Right lobe of liver (tissue), 6 donors: ENCODE data around the gene LGALS16. TPM values are rescaled to one million over a fixed set of nuclear protein-coding genes. Genes with fewer than 3 reads are reported as not detected.

Source experiments
- ATAC-seq, 4 donors: fragments of 200-7000 bp; cut with Tn5 transposase; one replicate each; pipeline ENCODE4 v1.9.1; 2020; ENCODE audit warnings: mild to moderate bottlenecking in 4 of 4, moderate library complexity in 4 of 4
- DNase-seq, 3 donors: peaks; one replicate each; pipeline ENCODE4 v3.0.0-alpha.2; 2020
- H3K27ac ChIP-seq, 3 donors: fragments of 200-600 bp; one replicate each; pipeline ENCODE4 v1.8.0; 2022
- H3K27me3 ChIP-seq, 2 donors: fragments of 200-600 bp; one replicate each; pipeline ENCODE4 v1.8.0; 2022
- H3K36me3 ChIP-seq, 4 donors: fragments of 200-600 bp; sonication (generic) in 1 of 4; one replicate each; pipeline versions ENCODE4 v1.5.1 to v1.8.0; 2017 to 2022; ENCODE audit warnings: control low read depth in 1 of 4
- H3K4me1 ChIP-seq, 4 donors: fragments of 200-600 bp; sonication (generic) in 1 of 4; one replicate each; pipeline versions ENCODE4 v1.5.1 to v1.8.0; 2017 to 2022; ENCODE audit warnings: control low read depth in 1 of 4
- H3K4me3 ChIP-seq, 3 donors: fragments of 200-600 bp; one replicate each; pipeline ENCODE4 v1.8.0; 2022
- H3K9me3 ChIP-seq, 4 donors: fragments of 200-600 bp; sonication (generic) in 1 of 4; one replicate each; pipeline versions ENCODE4 v1.5.1 to v1.8.0; 2017 to 2022; ENCODE audit warnings: control low read depth in 1 of 4
- POLR2A ChIP-seq: fragments of 450-650 bp; IDR thresholded peaks from one replicate; pipeline ENCODE4 v1.6.1; 2017; ENCODE audit warnings: antibody characterized with exemption, mild to moderate bottlenecking
- WGBS: methylation state at CpG from one replicate; pipeline ENCODE4 v1.1.6; 2018; ENCODE audit warnings: low coverage, low lambda C conversion rate; ENCODE audit not compliant: insufficient coverage; ENCODE audit errors: missing lambda C conversion rate; 5-methylcytosine and 5-hydroxymethylcytosine counted together
- intact Hi-C, 2 donors: fragments of 100-400 bp; cut with DNase I; formaldehyde crosslinking; loops; one replicate each; pipeline versions ENCODE4 v1.11.2 to v1.14.1; 2022
- total RNA-seq, 6 experiments: library from RNA; depleted of rRNA in 2 of 6; stranded (reverse); fragments of >200 nt in 2 of 6; fragmentation: NEBNext Ultra II Directional in 3 of 6; extraction: Animal tissue kit (Norgen Biotek cat#: 25700) in 3 of 6; gene quantifications; one replicate each; pipeline versions ENCODE4 v1.1.0 to v1.2.4, GENCODE V29; 2016 to 2023
- TF ChIP-seq, protein P1 (sequence below), 4 donors: fragments of 200-600 bp in 3 of 4; fragments of 450-650 bp in 1 of 4; IDR thresholded peaks; one replicate each; pipeline versions ENCODE4 v1.5.1 to v1.8.0; 2016 to 2022; ENCODE audit warnings: antibody characterized with exemption in 4 of 4, mild to moderate bottlenecking in 2 of 4
- donor health status: DM: no; HTN: yes; CAD: no.
- donor health status: DM: no; HTN: no; CAD: no.
- donor health status: DM: no; HTN: no; CAD: no.
- donor health status: DM: no; HTN: yes; CAD: no.
- donor health status: DM: no; HTN: yes; CAD: no.

The LGALS16 gene
- total RNA-seq, 6 experiments from 2014 or later: not detected

GRCh38 chr19:39692822-39693221, 37.1 kb downstream of the LGALS16 start:
- no peak for ATAC-seq
- no peak for DNase-seq
- no peaks in the 10 kb centered on the region for H3K9me3 ChIP-seq
- 50% methylated on average over 1 of the region's 1 CpG for WGBS
- H3K27me3 ChIP-seq: no peaks in the 10 kb centered on the region
- H3K36me3 ChIP-seq: no peaks in the 10 kb centered on the region
- H3K4me3 ChIP-seq: no peak overlapping the region
- H3K4me1 ChIP-seq: no peaks in the 10 kb centered on the region
- no peak for TF ChIP-seq POLR2A
- TF ChIP-seq, protein P1, sequence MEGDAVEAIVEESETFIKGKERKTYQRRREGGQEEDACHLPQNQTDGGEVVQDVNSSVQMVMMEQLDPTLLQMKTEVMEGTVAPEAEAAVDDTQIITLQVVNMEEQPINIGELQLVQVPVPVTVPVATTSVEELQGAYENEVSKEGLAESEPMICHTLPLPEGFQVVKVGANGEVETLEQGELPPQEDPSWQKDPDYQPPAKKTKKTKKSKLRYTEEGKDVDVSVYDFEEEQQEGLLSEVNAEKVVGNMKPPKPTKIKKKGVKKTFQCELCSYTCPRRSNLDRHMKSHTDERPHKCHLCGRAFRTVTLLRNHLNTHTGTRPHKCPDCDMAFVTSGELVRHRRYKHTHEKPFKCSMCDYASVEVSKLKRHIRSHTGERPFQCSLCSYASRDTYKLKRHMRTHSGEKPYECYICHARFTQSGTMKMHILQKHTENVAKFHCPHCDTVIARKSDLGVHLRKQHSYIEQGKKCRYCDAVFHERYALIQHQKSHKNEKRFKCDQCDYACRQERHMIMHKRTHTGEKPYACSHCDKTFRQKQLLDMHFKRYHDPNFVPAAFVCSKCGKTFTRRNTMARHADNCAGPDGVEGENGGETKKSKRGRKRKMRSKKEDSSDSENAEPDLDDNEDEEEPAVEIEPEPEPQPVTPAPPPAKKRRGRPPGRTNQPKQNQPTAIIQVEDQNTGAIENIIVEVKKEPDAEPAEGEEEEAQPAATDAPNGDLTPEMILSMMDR (IDR thresholded peaks at IDR 0.05): no peak
- H3K27ac ChIP-seq: no peak overlapping the region
- intact Hi-C loops: no loop called here

DNA sequence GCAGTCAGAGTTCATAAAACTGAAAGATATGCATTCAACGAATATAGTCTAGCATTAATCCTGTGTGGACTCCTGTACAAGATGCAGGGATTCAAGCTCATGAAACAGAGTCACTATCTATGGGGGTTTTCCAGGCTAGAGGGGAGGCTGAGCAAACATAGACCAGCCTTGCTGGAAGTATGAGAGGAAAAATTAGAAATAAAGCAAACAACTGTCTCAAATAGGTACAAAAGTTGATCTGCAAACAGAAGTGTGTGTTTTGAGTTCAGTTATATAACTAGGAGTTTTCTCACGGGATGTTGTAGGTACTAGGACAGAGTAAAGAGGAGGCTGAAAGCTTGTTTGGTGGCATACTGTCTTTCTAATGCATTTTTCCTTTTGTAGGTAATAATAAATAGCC, 40.0 kb downstream of the LGALS16 start:
- Histone ChIP-seq H3K4me1 (no peaks in the 10 kb centered on the region), H3K9me3 (no peaks in the 10 kb centered on the region), H3K4me3 (no peak overlapping the region), H3K36me3 (no peaks in the 10 kb centered on the region), H3K27me3 (no peaks in the 10 kb centered on the region), H3K27ac (no peak overlapping the region)
- WGBS: 37% methylated on average over 2 of the region's 2 CpGs
- intact Hi-C loops: no loop called here
- ATAC-seq: no peak
- DNase-seq: no peak
- TF ChIP-seq POLR2A: no peak
- TF ChIP-seq, protein P1 (IDR thresholded peaks at IDR 0.05): no peak

DNA sequence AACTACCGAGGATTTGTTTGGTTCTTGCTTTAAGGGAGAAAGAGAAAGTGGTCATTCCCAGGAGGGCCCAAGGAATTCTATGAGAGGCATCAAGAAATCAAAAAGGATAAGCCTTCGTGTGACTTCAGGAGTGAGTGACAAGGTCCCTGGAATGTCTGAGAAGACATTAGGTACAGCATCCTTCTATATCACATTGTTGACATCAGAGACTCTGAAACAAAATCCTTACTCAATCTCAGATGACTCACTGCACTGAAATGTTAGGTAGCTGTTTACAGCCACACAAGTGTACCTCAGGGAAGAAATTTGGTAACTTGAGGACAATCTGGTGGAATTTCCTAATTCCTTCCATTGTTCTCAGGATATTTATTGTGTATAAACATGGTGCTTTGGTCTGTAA, 40.7 kb downstream of the LGALS16 start:
- Histone ChIP-seq H3K27ac (no peak overlapping the region), H3K4me1 (no peaks in the 10 kb centered on the region), H3K9me3 (no peaks in the 10 kb centered on the region), H3K4me3 (no peak overlapping the region), H3K27me3 (no peaks in the 10 kb centered on the region), H3K36me3 (no peaks in the 10 kb centered on the region)
- DNase-seq: no peak
- intact Hi-C loops: no loop called here
- ATAC-seq: no peak
- WGBS: 38% methylated on average over 2 of the region's 2 CpGs
- TF ChIP-seq, protein P1 (IDR thresholded peaks at IDR 0.05): no peak
- no peak for TF ChIP-seq POLR2A

DNA sequence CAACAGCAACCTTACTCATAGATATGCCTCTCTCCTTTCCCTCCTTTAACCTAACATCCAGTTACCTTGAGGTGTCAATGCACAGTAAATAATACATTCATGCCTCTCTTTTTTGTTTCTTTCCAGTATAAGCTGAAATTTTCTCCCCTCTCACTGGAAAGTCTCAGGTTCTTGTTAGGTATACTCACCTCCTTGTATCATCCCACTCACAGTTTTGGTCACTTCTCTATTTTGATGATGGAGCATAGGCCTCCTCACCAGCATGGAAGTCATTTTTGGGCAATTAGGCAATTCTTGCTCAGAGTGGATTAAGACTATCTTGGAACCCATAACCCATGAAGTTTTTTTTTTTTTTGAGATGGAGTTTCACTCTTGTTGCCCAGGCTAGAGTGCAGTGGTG, 42.8 kb downstream of the LGALS16 start:
- no peak overlapping the region for H3K4me3 ChIP-seq
- H3K36me3 ChIP-seq: no peaks in the 10 kb centered on the region
- H3K27me3 ChIP-seq: no peaks in the 10 kb centered on the region
- ATAC-seq (no peak), DNase-seq (no peak)
- H3K27ac ChIP-seq: no peak overlapping the region
- TF ChIP-seq, protein P1 (IDR thresholded peaks at IDR 0.05): no peak
- TF ChIP-seq POLR2A: no peak
- H3K4me1 ChIP-seq: no peaks in the 10 kb centered on the region
- intact Hi-C loops: no loop called here
- no peaks in the 10 kb centered on the region for H3K9me3 ChIP-seq

DNA sequence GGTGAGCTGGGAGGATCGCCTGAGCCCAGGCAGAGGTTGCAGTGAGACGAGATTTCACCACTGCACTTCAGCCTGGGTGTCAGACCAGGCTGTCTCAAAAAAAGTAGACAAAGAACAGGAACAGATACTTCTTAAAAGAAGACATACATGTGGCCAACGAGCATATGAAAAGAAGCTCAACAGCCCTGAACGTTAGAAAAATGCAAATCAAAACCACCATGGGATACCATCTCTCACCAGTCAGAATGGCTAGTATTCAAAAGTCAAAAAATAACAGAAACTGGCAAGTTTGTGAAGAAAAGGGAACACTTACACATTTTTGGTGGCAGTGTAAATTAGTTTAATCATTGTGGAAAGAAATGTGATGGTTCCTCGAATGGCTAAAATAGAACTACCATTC, 45.6 kb downstream of the LGALS16 start:
- no peaks in the 10 kb centered on the region for H3K36me3 ChIP-seq
- ATAC-seq: no peak
- intact Hi-C loops: no loop called here

More for the DNA sequence above, 45.6 kb downstream of the LGALS16 start:
- no peaks in the 10 kb centered on the region for H3K4me1 ChIP-seq
- H3K27ac ChIP-seq: no peak overlapping the region
- TF ChIP-seq, protein P1 (IDR thresholded peaks at IDR 0.05): no peak
- TF ChIP-seq POLR2A: no peak
- DNase-seq: no peak
- H3K4me3 ChIP-seq: no peak overlapping the region
- H3K27me3 ChIP-seq: no peaks in the 10 kb centered on the region
- WGBS: 36% methylated on average over 5 of the region's 5 CpGs
- H3K9me3 ChIP-seq: no peaks in the 10 kb centered on the region
